OCI-LY3 (cell line): ENCODE data around the gene KIF25.

Source experiments
- H2AFZ ChIP-seq: fragments of 200-600, 300-600 bp; shearing (Covaris generic); 2 replicates; pipeline ENCODE4 v1.6.0; 2014; ENCODE audit warnings: antibody characterized with exemption, low read depth, low read length
- H3K27ac ChIP-seq: fragments of 200-600, 300-600 bp; sonication (generic); 2 replicates; pipeline ENCODE4 v1.5.1; 2014; ENCODE audit warnings: mild to moderate bottlenecking, low read length, moderate library complexity, mixed read lengths
- H3K27me3 ChIP-seq: fragments of 200-600, 300-600 bp; sonication (generic); 2 replicates; pipeline ENCODE4 v1.6.1; 2014; ENCODE audit warnings: low read depth, low read length, mixed read lengths
- H3K36me3 ChIP-seq: fragments of 200-600, 300-600 bp; sonication (generic); replicated peaks from 2 replicates; pipeline ENCODE3; 2014; ENCODE audit warnings: low read depth, low read length, mixed read lengths
- H3K4me1 ChIP-seq: fragments of 300-600, 200-600 bp; sonication (generic); 2 replicates; pipeline ENCODE4 v1.6.1; 2014; ENCODE audit warnings: low read length, mixed read lengths
- H3K4me2 ChIP-seq: fragments of 200-600, 300-600 bp; sonication (generic); 2 replicates; pipeline ENCODE4 v1.6.1; 2014; ENCODE audit warnings: low read length, mixed read lengths
- H3K4me3 ChIP-seq: fragments of 300-600, 200-600 bp; sonication (generic); 2 replicates; pipeline ENCODE4 v1.5.1; 2014; ENCODE audit warnings: antibody characterized with exemption, mild to moderate bottlenecking, low read length, moderate library complexity
- H3K79me2 ChIP-seq: fragments of 300-600, 200-600 bp; shearing (Covaris generic); 2 replicates; pipeline ENCODE4 v1.6.1; 2014; ENCODE audit warnings: mild to moderate bottlenecking, low read length, mixed read lengths
- H3K9ac ChIP-seq: fragments of 300-600, 200-600 bp; shearing (Covaris generic); 2 replicates; pipeline ENCODE4 v1.6.0; 2014; ENCODE audit warnings: mild to moderate bottlenecking, low read length, moderate library complexity
- H3K9me3 ChIP-seq: fragments of 200-600, 300-600 bp; shearing (Covaris generic); 2 replicates; pipeline ENCODE4 v1.6.1; 2014; ENCODE audit warnings: low read length, mixed read lengths; ENCODE audit not compliant: insufficient read depth
- H4K20me1 ChIP-seq: fragments of 200-600, 300-600 bp; sonication (generic); 2 replicates; pipeline ENCODE4 v1.6.1; 2016; ENCODE audit warnings: low read length, mixed read lengths; ENCODE audit not compliant: insufficient read depth
- CTCF ChIP-seq: fragments of 200-600, 300-600 bp; sonication (generic); IDR thresholded peaks from 2 replicates; pipeline ENCODE4 v1.5.1; 2014; ENCODE audit warnings: antibody characterized with exemption, low read length, low read depth
- EZH2phosphoT487 ChIP-seq: fragments of 200-600 bp; shearing (Covaris generic); IDR thresholded peaks from 2 replicates; pipeline ENCODE4 v1.6.1; 2018; ENCODE audit warnings: antibody characterized with exemption, mixed run types, low read depth

KIF25 gene

GRCh38 chr6:167981916-167982462 is 15.5 kb upstream of the KIF25 start:
- Histone ChIP-seq H4K20me1 (no peaks in the 10 kb centered on the region), H2AFZ (no peak overlapping the region)

GRCh38 chr6:167984144-167984719 is 13.2 kb upstream of the KIF25 start:
- TF ChIP-seq CTCF: no peak
- no peak for TF ChIP-seq EZH2phosphoT487
- no peaks in the 10 kb centered on the region for H3K79me2 ChIP-seq
- H4K20me1 ChIP-seq: no peaks in the 10 kb centered on the region
- H3K4me1 ChIP-seq: no peaks in the 10 kb centered on the region
- H3K4me3 ChIP-seq: no peak overlapping the region
- H2AFZ ChIP-seq: no peak overlapping the region
- H3K9ac ChIP-seq: no peak overlapping the region
- no peaks in the 10 kb centered on the region for H3K27me3 ChIP-seq
- H3K36me3 ChIP-seq: no peaks in the 10 kb centered on the region
- no peak overlapping the region for H3K4me2 ChIP-seq
- no peak overlapping the region for H3K27ac ChIP-seq
- H3K9me3 ChIP-seq: no peaks in the 10 kb centered on the region

More at GRCh38 chr6:167981916-167982462, 15.5 kb upstream of the KIF25 start:
- Histone ChIP-seq H3K4me1 (no peaks in the 10 kb centered on the region), H3K9me3 (no peaks in the 10 kb centered on the region), H3K36me3 (no peaks in the 10 kb centered on the region), H3K9ac (no peak overlapping the region), H3K27ac (no peak overlapping the region), H3K27me3 (no peaks in the 10 kb centered on the region), H3K4me3 (no peak overlapping the region), H3K79me2 (no peaks in the 10 kb centered on the region), H3K4me2 (no peak overlapping the region)
- TF ChIP-seq CTCF: no peak
- TF ChIP-seq EZH2phosphoT487: no peak

GRCh38 chr6:167984876-167985604 is 12.4 kb upstream of the KIF25 start:
- Histone ChIP-seq H3K27ac (no peak overlapping the region), H3K4me1 (no peaks in the 10 kb centered on the region), H3K9ac (no peak overlapping the region), H2AFZ (no peak overlapping the region), H3K4me3 (no peak overlapping the region), H3K79me2 (no peaks in the 10 kb centered on the region), H4K20me1 (no peaks in the 10 kb centered on the region), H3K27me3 (no peaks in the 10 kb centered on the region), H3K4me2 (no peak overlapping the region), H3K9me3 (no peaks in the 10 kb centered on the region), H3K36me3 (no peaks in the 10 kb centered on the region)
- TF ChIP-seq CTCF (no peak), EZH2phosphoT487 (no peak)

- no peaks in the 10 kb centered on the region for H3K27me3 ChIP-seq
- no peaks in the 10 kb centered on the region for H3K9me3 ChIP-seq
- H3K36me3 ChIP-seq: no peaks in the 10 kb centered on the region
- TF ChIP-seq CTCF (no peak), EZH2phosphoT487 (no peak)
- H3K79me2 ChIP-seq: no peaks in the 10 kb centered on the region
- no peaks in the 10 kb centered on the region for H4K20me1 ChIP-seq
- H3K27ac ChIP-seq: no peak overlapping the region
- H3K4me3 ChIP-seq: no peak overlapping the region
- H3K4me1 ChIP-seq: no peaks in the 10 kb centered on the region
- H3K4me2 ChIP-seq: no peak overlapping the region
- H3K9ac ChIP-seq: no peak overlapping the region
- no peak overlapping the region for H2AFZ ChIP-seq
These were observed 11.4 kb upstream of the KIF25 start for GRCh38 chr6:167985911-167986595.
